Kidney epithelial cell (primary cell): Measurements from ENCODE around the gene VSIR. TPM values are rescaled to one million over a fixed set of nuclear protein-coding genes. Genes with fewer than 3 reads are reported as not detected.
A peak's percentile ranks its signal among the peaks of the same experiment; 100 is the strongest.

ENCODE experiments used
- DNase-seq: peaks from one replicate; pipeline ENCODE4 v3.0.0-alpha.2; 2010; ENCODE audit warnings: low read depth
- H3K27me3 ChIP-seq: 2 replicates; pipeline ENCODE4 v1.6.0; 2011; ENCODE audit warnings: low read length; ENCODE audit not compliant: control insufficient read depth, insufficient read depth
- H3K36me3 ChIP-seq: 2 replicates; pipeline ENCODE4 v1.5.1; 2011; ENCODE audit warnings: low read length; ENCODE audit not compliant: control insufficient read depth, insufficient read depth
- H3K4me3 ChIP-seq: 2 replicates; pipeline ENCODE4 v1.5.1; 2011; ENCODE audit warnings: low read depth, mild to moderate bottlenecking, control low read depth, low read length
- total RNA-seq: library from RNA; depleted of rRNA; stranded (reverse); fragments of >200 nt; gene quantifications from 2 replicates; pipeline ENCODE4 v1.2.3, GENCODE V29; 2015
- TF ChIP-seq, protein P1 (sequence below): IDR thresholded peaks from 2 replicates; pipeline ENCODE4 v1.5.1; 2011; ENCODE audit warnings: mild to moderate bottlenecking, moderate library complexity, low read length, control low read depth, inconsistent platforms; ENCODE audit not compliant: insufficient read depth, poor library complexity, severe bottlenecking

The VSIR gene
- total RNA-seq, 1 donor from 2014 or later, result 1.1 TPM

GRCh38 chr10:71708897-71709882 is 64.1 kb downstream of the VSIR start:
- DNase-seq, result no peak
- Histone ChIP-seq H3K4me3 (no peak overlapping the region), H3K27me3 (peaks cover 20% of the 10 kb centered on the region), H3K36me3 (no peaks in the 10 kb centered on the region)
- TF ChIP-seq, protein P1, sequence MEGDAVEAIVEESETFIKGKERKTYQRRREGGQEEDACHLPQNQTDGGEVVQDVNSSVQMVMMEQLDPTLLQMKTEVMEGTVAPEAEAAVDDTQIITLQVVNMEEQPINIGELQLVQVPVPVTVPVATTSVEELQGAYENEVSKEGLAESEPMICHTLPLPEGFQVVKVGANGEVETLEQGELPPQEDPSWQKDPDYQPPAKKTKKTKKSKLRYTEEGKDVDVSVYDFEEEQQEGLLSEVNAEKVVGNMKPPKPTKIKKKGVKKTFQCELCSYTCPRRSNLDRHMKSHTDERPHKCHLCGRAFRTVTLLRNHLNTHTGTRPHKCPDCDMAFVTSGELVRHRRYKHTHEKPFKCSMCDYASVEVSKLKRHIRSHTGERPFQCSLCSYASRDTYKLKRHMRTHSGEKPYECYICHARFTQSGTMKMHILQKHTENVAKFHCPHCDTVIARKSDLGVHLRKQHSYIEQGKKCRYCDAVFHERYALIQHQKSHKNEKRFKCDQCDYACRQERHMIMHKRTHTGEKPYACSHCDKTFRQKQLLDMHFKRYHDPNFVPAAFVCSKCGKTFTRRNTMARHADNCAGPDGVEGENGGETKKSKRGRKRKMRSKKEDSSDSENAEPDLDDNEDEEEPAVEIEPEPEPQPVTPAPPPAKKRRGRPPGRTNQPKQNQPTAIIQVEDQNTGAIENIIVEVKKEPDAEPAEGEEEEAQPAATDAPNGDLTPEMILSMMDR, result no peak

GRCh38 chr10:71708301-71708703 is 65.0 kb downstream of the VSIR start:
- DNase-seq, result no peak
- H3K4me3 ChIP-seq, result no peak overlapping the region
- no peaks in the 10 kb centered on the region for H3K36me3 ChIP-seq
- H3K27me3 ChIP-seq, result peaks cover 20% of the 10 kb centered on the region
- TF ChIP-seq, protein P1, result peak; percentile 87

DNA sequence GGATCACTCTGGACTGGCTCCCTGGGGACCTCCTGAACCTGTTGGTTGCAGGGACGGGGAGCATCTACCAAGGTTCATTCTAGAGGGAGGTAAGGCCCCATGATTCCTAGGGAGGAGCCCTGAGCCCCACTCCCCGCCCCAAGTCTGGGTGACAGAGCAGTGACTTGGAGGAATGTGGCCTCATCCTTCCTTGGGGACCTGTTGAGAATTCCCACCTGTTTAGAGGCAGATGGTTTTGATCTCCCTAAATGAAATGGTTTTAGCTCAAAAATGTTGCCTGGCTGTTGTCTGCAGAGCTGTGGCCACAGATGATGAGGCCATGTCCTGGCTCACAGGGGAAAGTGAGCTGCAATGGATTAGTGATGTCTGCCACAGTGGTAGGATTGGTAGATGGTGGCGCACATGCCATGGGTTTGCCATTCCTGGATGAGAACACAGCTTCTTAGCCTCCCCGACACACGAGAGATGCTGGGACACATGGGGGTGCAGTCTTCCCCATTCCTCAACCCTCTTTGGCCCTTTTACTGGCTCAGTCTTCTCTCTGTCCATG is 66.0 kb downstream of the VSIR start:
- Histone ChIP-seq H3K27me3 (peaks cover 19% of the 10 kb centered on the region), H3K4me3 (no peak overlapping the region), H3K36me3 (no peaks in the 10 kb centered on the region)
- TF ChIP-seq, protein P1, result no peak
- no peak for DNase-seq

DNA sequence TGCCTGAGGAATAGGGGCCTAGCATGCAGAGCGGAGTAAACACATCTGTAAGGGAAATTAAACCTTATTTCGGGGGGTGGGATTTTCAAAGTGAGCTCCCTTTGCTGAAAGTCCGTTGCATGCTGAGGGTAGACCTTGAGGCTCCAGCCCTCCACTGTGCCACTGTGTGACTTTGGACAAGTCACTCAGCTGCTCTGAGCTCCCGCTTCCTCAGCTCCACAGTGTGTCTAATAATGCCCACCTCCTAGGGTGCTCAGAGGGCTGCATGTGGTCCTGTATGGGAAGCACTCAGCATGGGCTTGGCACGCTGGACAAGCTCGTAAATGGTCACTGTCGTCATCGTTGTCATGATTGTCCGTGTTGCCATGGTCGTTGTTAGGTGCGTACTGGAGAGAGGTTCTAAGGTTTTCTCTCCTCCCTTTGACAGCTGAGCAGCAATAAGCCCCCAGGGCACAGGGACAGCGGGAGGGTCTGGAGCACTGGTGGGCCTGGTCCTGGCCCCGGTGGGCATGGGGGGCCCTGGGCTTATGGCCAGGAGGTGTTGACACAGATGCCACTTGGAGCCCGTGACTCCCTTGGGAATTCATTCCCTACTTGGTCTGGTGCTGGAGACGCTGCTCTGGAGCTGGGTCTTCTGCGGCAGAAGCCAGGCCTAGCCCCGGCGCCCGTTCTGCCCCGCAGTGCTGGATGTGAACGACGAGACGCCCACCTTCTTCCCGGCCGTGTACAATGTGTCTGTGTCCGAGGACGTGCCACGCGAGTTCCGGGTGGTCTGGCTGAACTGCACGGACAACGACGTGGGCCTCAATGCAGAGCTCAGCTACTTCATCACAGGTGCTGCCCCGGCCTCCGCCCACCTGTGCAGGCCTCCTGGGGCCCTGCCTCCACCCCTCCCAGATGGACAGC is 66.9 kb downstream of the VSIR start:
- no peak overlapping the region for H3K4me3 ChIP-seq
- H3K27me3 ChIP-seq, result peaks cover 20% of the 10 kb centered on the region
- TF ChIP-seq, protein P1, result no peak
- no peaks in the 10 kb centered on the region for H3K36me3 ChIP-seq
- DNase-seq, result no peak

DNA sequence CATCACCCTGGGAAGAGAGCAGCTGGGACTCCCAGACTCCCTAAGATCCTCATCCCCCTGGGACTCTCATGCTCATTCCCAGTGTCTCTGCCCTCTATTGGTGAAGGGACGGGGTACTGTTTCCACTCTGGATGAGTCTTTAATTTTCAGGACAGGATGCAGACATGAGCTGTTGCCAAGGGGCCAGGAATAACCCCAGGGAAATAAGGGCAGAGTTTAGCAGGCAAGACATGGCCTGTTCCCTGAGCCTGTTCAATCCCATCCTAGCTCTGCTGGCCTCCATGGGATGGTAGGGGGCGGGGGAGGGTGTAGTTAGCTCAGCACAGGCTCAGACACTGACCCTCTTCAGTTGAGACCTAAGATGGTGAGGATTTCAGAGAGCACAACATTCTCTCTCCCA is 67.7 kb downstream of the VSIR start:
- Histone ChIP-seq H3K27me3 (peaks cover 19% of the 10 kb centered on the region), H3K4me3 (no peak overlapping the region), H3K36me3 (no peaks in the 10 kb centered on the region)
- no peak for DNase-seq
- TF ChIP-seq, protein P1, result no peak
